ENCODE data around the gene CBY2. TPM values are rescaled to one million over a fixed set of nuclear protein-coding genes. Genes with fewer than 3 reads are reported as not detected.
"Not testable (repeated sequence)": the region's sequence is repeated elsewhere in the genome, so short reads cannot be mapped to it uniquely, and the experiment has no call there.

Gene CBY2
- total and polyA plus RNA-seq, 2 of the 4 experiments (the other 2 are of a cell fraction) = not detected

DNA sequence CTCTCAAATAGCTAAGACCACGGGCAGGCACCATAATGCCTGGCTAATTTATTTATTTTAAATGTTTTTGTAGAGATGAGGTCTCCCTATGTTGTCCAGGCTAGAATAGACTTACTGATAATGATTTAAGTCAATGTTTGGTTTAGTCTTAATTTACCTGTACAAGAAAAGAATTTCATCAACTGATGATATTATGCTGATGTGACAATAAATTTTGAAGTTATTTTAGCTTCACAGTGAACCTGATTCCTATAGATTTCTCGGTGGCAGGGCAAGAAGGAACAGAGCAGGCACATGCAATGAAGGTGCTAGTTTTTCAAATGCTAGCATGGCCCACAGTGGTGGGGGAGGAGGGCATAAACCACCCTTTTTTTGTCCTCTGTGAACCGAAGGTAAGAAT lies 42.6 kb upstream of the CBY2 start:
- Histone ChIP-seq H3K56ac (ENCODE audit: extremely low read depth, insufficient read depth, low read length) (no peak overlapping the region), H2AFZ (replicated peaks; ENCODE audit: low read length, poor library complexity) (no peak overlapping the region), H3K9me3 (ENCODE audit: control insufficient read depth, insufficient read depth, low read length) (no peaks in the 10 kb centered on the region), H3K4ac (ENCODE audit: low read depth, low read length) (no peak overlapping the region), H2AK9ac (replicated peaks; ENCODE audit: low read depth, low read length, poor library complexity) (no peak overlapping the region), H3K4me2 (ENCODE audit: low read depth, low read length) (no peak overlapping the region), H2BK20ac (ENCODE audit: low read depth, low read length) (no peak overlapping the region), H2AK5ac (ENCODE audit: low read depth, low read length) (no peak overlapping the region), H3K36me3 (ENCODE audit: control insufficient read depth, insufficient read depth, low read length) (no peaks in the 10 kb centered on the region), H3K4me3 (ENCODE audit: insufficient read depth, low read depth, low read length) (no peak overlapping the region), H3K9ac (ENCODE audit: low read depth, low read length) (no peak overlapping the region), H3K18ac (ENCODE audit: low read depth, low read length) (no peak overlapping the region), H3K27me3 (ENCODE audit: control insufficient read depth, insufficient read depth, low read length) (no peaks in the 10 kb centered on the region), H3K9me1 (ENCODE audit: insufficient read depth, low read length) (no peaks in the 10 kb centered on the region), H3K14ac (replicated peaks; ENCODE audit: low read depth, low read length) (no peak overlapping the region), H2BK15ac (ENCODE audit: low read depth, low read length) (no peak overlapping the region), H2BK5ac (ENCODE audit: low read depth, low read length, poor library complexity, severe bottlenecking) (no peak overlapping the region), H3K23ac (ENCODE audit: low read depth, low read length) (no peak overlapping the region), H3K27ac (ENCODE audit: insufficient read depth, low read length) (no peak overlapping the region), H4K91ac (ENCODE audit: insufficient read depth, low read depth, low read length) (no peak overlapping the region), H3K79me1 (ENCODE audit: low read depth in 1 of 2, low read length in 2 of 2) (no peaks in the 10 kb centered on the region), H4K20me1 (ENCODE audit: insufficient read depth, low read length) (no peaks in the 10 kb centered on the region), H3K4me1 (ENCODE audit: control insufficient read depth, insufficient read depth, low read length) (no peaks in the 10 kb centered on the region), H2BK120ac (ENCODE audit: low read depth, low read length) (no peak overlapping the region), H4K8ac (ENCODE audit: low read depth in 2 of 2, low read length in 2 of 2) (no peak overlapping the region), H4K5ac (ENCODE audit: low read depth, low read length) (no peak overlapping the region)
- no TSS peak for BruUV-seq (replicated peaks)
- TF ChIP-seq RAD21 (IDR thresholded peaks at IDR 0.05; ENCODE audit: low read length) (no peak), MAFK (IDR thresholded peaks at IDR 0.05; ENCODE audit: low read depth, low read length) (peak; percentile 96)
- no CpG with 5 or more reads among the region's 3 CpGs for whole genome bisulfite sequencing, 2 experiments (ENCODE audit: extremely low coverage in 2 of 2, insufficient read length in 1 of 2)
- in situ Hi-C loops (cut with MboI; ENCODE audit: low sequenced_read_pairs) (no loop called here), intact Hi-C loops (cut with micrococcal nuclease) (no loop called here), dilution Hi-C loops (cut with HindIII; ENCODE audit: low sequenced_read_pairs, unreplicated experiment) (no loop called here)
- DNase-seq = no peak
- POLR2A ChIA-PET (ENCODE audit: unreplicated experiment) = no interaction called here
- no peak for ATAC-seq (ENCODE audit: low read depth)
- CTCF ChIA-PET = no interaction called here

DNA sequence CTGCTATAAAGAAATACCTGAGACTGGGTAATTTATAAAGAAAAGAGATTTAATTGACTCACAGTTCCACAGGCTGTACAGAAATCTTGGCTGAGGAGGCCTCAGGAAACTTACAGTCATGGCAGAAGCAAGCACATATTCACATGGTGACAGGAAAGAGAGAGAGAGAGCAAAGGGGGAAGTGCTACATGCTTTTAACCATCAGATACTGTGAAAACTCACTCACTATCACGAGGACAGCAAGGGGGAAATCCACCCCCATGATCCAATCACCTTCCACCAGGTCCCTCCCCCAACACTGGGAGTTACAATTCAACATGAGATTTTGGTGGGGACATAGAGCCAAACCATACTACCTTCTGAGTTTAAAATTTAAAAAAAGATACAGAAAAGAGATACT lies 41.7 kb upstream of the CBY2 start:
- ATAC-seq (ENCODE audit: low read depth); H3K27ac ChIP-seq (ENCODE audit: insufficient read depth, low read length); H4K20me1 ChIP-seq (ENCODE audit: insufficient read depth, low read length); H3K79me1 ChIP-seq (ENCODE audit: low read depth in 1 of 2, low read length in 2 of 2); H2AK5ac ChIP-seq (ENCODE audit: low read depth, low read length); H2AFZ ChIP-seq (replicated peaks; ENCODE audit: low read length, poor library complexity); H3K36me3 ChIP-seq (ENCODE audit: control insufficient read depth, insufficient read depth, low read length); H3K56ac ChIP-seq (ENCODE audit: extremely low read depth, insufficient read depth, low read length); H3K23ac ChIP-seq (ENCODE audit: low read depth, low read length); H4K5ac ChIP-seq (ENCODE audit: low read depth, low read length); in situ Hi-C loops (cut with MboI; ENCODE audit: low sequenced_read_pairs); H3K4me2 ChIP-seq (ENCODE audit: low read depth, low read length); H3K9me1 ChIP-seq (ENCODE audit: insufficient read depth, low read length); H4K91ac ChIP-seq (ENCODE audit: insufficient read depth, low read depth, low read length); H3K4me3 ChIP-seq (ENCODE audit: insufficient read depth, low read depth, low read length); H2BK15ac ChIP-seq (ENCODE audit: low read depth, low read length); BruUV-seq (replicated peaks); H3K4ac ChIP-seq (ENCODE audit: low read depth, low read length); H4K8ac ChIP-seq (ENCODE audit: low read depth in 2 of 2, low read length in 2 of 2); intact Hi-C loops (cut with micrococcal nuclease); DNase-seq; H3K14ac ChIP-seq (replicated peaks; ENCODE audit: low read depth, low read length); H3K4me1 ChIP-seq (ENCODE audit: control insufficient read depth, insufficient read depth, low read length); H2AK9ac ChIP-seq (replicated peaks; ENCODE audit: low read depth, low read length, poor library complexity); POLR2A ChIA-PET (ENCODE audit: unreplicated experiment); H3K9ac ChIP-seq (ENCODE audit: low read depth, low read length); H3K27me3 ChIP-seq (ENCODE audit: control insufficient read depth, insufficient read depth, low read length); H2BK5ac ChIP-seq (ENCODE audit: low read depth, low read length, poor library complexity, severe bottlenecking); dilution Hi-C loops (cut with HindIII; ENCODE audit: low sequenced_read_pairs, unreplicated experiment); CTCF ChIA-PET; H3K9me3 ChIP-seq (ENCODE audit: control insufficient read depth, insufficient read depth, low read length); H2BK20ac ChIP-seq (ENCODE audit: low read depth, low read length); H2BK120ac ChIP-seq (ENCODE audit: low read depth, low read length); H3K18ac ChIP-seq (ENCODE audit: low read depth, low read length): not testable (repeated sequence)
- WGBS, 2 experiments (ENCODE audit: extremely low coverage in 2 of 2, insufficient read length in 1 of 2) = no CpG with 5 or more reads among the region's 1 CpG

Data from IMR-90 (cell line).